Vagina (tissue), 2 donors: ENCODE measurements around the gene NSUN7.

Experiments
- CTCF ChIP-seq, 3 experiments: fragments of 450-650 bp in 2 of 3; fragments of 200-600 bp in 1 of 3; sonication (generic) in 1 of 3; IDR thresholded peaks; one replicate each; pipeline ENCODE4 v1.5.1; 2017 to 2019; ENCODE audit warnings: antibody characterized with exemption in 3 of 3, mild to moderate bottlenecking in 2 of 3, moderate library complexity in 2 of 3
- POLR2A ChIP-seq, 2 donors: fragments of 450-650 bp; IDR thresholded peaks; one replicate each; pipeline ENCODE4 v1.6.1; 2017; ENCODE audit warnings: antibody characterized with exemption in 2 of 2, mild to moderate bottlenecking in 2 of 2, moderate library complexity in 2 of 2
- POLR2AphosphoS5 ChIP-seq, 2 donors: sonication (generic); formaldehyde crosslinking; IDR thresholded peaks; one replicate each; pipeline ENCODE4 v1.9.0; 2017; ENCODE audit warnings: antibody characterized with exemption in 2 of 2, mild to moderate bottlenecking in 2 of 2, low read depth in 1 of 2; ENCODE audit not compliant: insufficient read depth in 1 of 2

GRCh38 chr4:40856277-40856839, 106.6 kb downstream of the NSUN7 start:
- TF ChIP-seq CTCF (IDR thresholded peaks at IDR 0.05) = no peak
- no peak for TF ChIP-seq POLR2A (IDR thresholded peaks at IDR 0.05)
- no peak for TF ChIP-seq POLR2AphosphoS5 (IDR thresholded peaks at IDR 0.05; ENCODE audit: insufficient read depth in 1 of 2, low read depth in 1 of 2)
